Endodermal cell (in vitro differentiated cells): Measurements from ENCODE around the gene C3orf49. TPM values are rescaled to one million over a fixed set of nuclear protein-coding genes. Genes with fewer than 3 reads are reported as not detected.

ENCODE experiments used
- DNase-seq: peaks from one replicate; pipeline ENCODE4 v3.0.0-alpha.2; 2017
- H3K27ac ChIP-seq: 2 replicates; pipeline ENCODE4 v1.5.1; 2013; ENCODE audit warnings: mild to moderate bottlenecking, low read depth, low read length, moderate library complexity
- H3K27me3 ChIP-seq: 2 replicates; pipeline ENCODE4 v1.6.1; 2013; ENCODE audit warnings: mild to moderate bottlenecking, low read length, moderate library complexity; ENCODE audit not compliant: insufficient read depth, control insufficient read depth, poor library complexity, severe bottlenecking
- H3K36me3 ChIP-seq: 2 replicates; pipeline ENCODE4 v1.7.0; 2013; ENCODE audit warnings: mild to moderate bottlenecking, low read length, moderate library complexity; ENCODE audit not compliant: control insufficient read depth, insufficient read depth
- H3K4me1 ChIP-seq: one replicate; pipeline ENCODE4 v1.7.0; 2013; ENCODE audit warnings: low read length; ENCODE audit not compliant: control insufficient read depth, insufficient read depth
- H3K4me3 ChIP-seq: 2 replicates; pipeline ENCODE4 v1.5.1; 2013; ENCODE audit warnings: mild to moderate bottlenecking, low read length, moderate library complexity
- H3K9ac ChIP-seq: 2 replicates; pipeline ENCODE4 v1.6.1; 2013; ENCODE audit warnings: mild to moderate bottlenecking, low read length, moderate library complexity; ENCODE audit not compliant: poor library complexity, severe bottlenecking; ENCODE audit errors: extremely low read depth
- H3K9me3 ChIP-seq: 2 replicates; pipeline ENCODE4 v1.6.1; 2013; ENCODE audit warnings: mild to moderate bottlenecking, low read length, moderate library complexity; ENCODE audit not compliant: control insufficient read depth
- H3K27ac Mint-ChIP-seq: 2 replicates; pipeline ENCODE4 v1.8.0; 2020; ENCODE audit warnings: mixed read lengths
- H3K27me3 Mint-ChIP-seq: 2 replicates; pipeline ENCODE4 v1.8.0; 2021; ENCODE audit warnings: mild to moderate bottlenecking, mixed read lengths; ENCODE audit not compliant: insufficient read depth
- H3K36me3 Mint-ChIP-seq: 2 replicates; pipeline ENCODE4 v1.8.0; 2020; ENCODE audit warnings: low read depth, mixed read lengths
- H3K4me1 Mint-ChIP-seq: 2 replicates; pipeline ENCODE4 v1.8.0; 2020; ENCODE audit warnings: mixed read lengths
- H3K4me3 Mint-ChIP-seq: 2 replicates; pipeline ENCODE4 v1.8.0; 2020; ENCODE audit warnings: mild to moderate bottlenecking, moderate library complexity, mixed read lengths
- H3K9me3 Mint-ChIP-seq: 2 replicates; pipeline ENCODE4 v1.8.0; 2020; ENCODE audit warnings: mild to moderate bottlenecking, mixed read lengths
- WGBS, 2 experiments: methylation state at CpG; one replicate each; pipeline versions ENCODE4 v1.1.5 to v1.1.7; 2013; ENCODE audit warnings: missing lambda C conversion rate in 2 of 2, mixed read lengths in 1 of 2; ENCODE audit not compliant: insufficient coverage in 1 of 2, insufficient read length in 1 of 2; 5-methylcytosine and 5-hydroxymethylcytosine counted together
- total RNA-seq, 2 donors: library from RNA; stranded (reverse); fragmentation: NEBNext Ultra II Directional in 1 of 2; extraction: Animal tissue kit (Norgen Biotek cat#: 25700) in 1 of 2; gene quantifications; 2 replicates in 1 of 2; 3 replicates in 1 of 2; pipeline ENCODE4 v1.2.1, GENCODE V29; 2021
- TF ChIP-seq, protein P1 (sequence below): fragments of 200-600 bp; sonication (generic); conservative IDR thresholded peaks from 2 replicates; pipeline ENCODE4 v1.5.0; 2021; ENCODE audit warnings: antibody characterized with exemption, mild to moderate bottlenecking

C3orf49 gene
- total RNA-seq, 2 donors from 2014 or later, result not detected

- DNase-seq, result peak; percentile 62
- H3K4me3 ChIP-seq, result peak overlapping the region; percentile 4
- no peaks in the 10 kb centered on the region for H3K27me3 ChIP-seq
- H3K36me3 ChIP-seq, result peaks cover 12% of the 10 kb centered on the region
- Mint-ChIP-seq H3K9me3 (no peaks in the 10 kb centered on the region), H3K36me3 (peaks cover 12% of the 10 kb centered on the region), H3K4me3 (peak overlapping the region; percentile 17), H3K4me1 (peaks cover 44% of the 10 kb centered on the region), H3K27me3 (no peaks in the 10 kb centered on the region), H3K27ac (peak overlapping the region; percentile 97)
- H3K9ac ChIP-seq, result peak overlapping the region; percentile 47
- H3K9me3 ChIP-seq, result no peaks in the 10 kb centered on the region
- peak overlapping the region; percentile 43 for H3K27ac ChIP-seq
- WGBS, 2 experiments, result 14 to 39% methylated on average over 1 of the region's 1 CpG
- TF ChIP-seq, protein P1, sequence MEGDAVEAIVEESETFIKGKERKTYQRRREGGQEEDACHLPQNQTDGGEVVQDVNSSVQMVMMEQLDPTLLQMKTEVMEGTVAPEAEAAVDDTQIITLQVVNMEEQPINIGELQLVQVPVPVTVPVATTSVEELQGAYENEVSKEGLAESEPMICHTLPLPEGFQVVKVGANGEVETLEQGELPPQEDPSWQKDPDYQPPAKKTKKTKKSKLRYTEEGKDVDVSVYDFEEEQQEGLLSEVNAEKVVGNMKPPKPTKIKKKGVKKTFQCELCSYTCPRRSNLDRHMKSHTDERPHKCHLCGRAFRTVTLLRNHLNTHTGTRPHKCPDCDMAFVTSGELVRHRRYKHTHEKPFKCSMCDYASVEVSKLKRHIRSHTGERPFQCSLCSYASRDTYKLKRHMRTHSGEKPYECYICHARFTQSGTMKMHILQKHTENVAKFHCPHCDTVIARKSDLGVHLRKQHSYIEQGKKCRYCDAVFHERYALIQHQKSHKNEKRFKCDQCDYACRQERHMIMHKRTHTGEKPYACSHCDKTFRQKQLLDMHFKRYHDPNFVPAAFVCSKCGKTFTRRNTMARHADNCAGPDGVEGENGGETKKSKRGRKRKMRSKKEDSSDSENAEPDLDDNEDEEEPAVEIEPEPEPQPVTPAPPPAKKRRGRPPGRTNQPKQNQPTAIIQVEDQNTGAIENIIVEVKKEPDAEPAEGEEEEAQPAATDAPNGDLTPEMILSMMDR, result no peak
- peaks cover 5% of the 10 kb centered on the region for H3K4me1 ChIP-seq
Measured at GRCh38 chr3:63847718-63848450, 28.8 kb downstream of the C3orf49 start.

- TF ChIP-seq, protein P1, result peak; percentile 61
- no peak overlapping the region for H3K27ac ChIP-seq
- H3K36me3 Mint-ChIP-seq, result peaks cover 4% of the 10 kb centered on the region
- peak overlapping the region; percentile 47 for H3K9ac ChIP-seq
- no peaks in the 10 kb centered on the region for H3K27me3 ChIP-seq
- H3K4me1 ChIP-seq, result peaks cover 5% of the 10 kb centered on the region
- no peaks in the 10 kb centered on the region for H3K27me3 Mint-ChIP-seq
- H3K4me1 Mint-ChIP-seq, result peaks cover 44% of the 10 kb centered on the region
- WGBS, 2 experiments, result 90 to 94% methylated on average over 2 to 4 of the region's 4 CpGs
- peak; percentile 53 for DNase-seq
- no peak overlapping the region for H3K4me3 Mint-ChIP-seq
- peaks cover 12% of the 10 kb centered on the region for H3K36me3 ChIP-seq
- no peaks in the 10 kb centered on the region for H3K9me3 ChIP-seq
- H3K9me3 Mint-ChIP-seq, result no peaks in the 10 kb centered on the region
- H3K4me3 ChIP-seq, result no peak overlapping the region
- H3K27ac Mint-ChIP-seq, result peak overlapping the region; percentile 97
Measured at GRCh38 chr3:63849175-63849574, 30.1 kb downstream of the C3orf49 start.

DNA sequence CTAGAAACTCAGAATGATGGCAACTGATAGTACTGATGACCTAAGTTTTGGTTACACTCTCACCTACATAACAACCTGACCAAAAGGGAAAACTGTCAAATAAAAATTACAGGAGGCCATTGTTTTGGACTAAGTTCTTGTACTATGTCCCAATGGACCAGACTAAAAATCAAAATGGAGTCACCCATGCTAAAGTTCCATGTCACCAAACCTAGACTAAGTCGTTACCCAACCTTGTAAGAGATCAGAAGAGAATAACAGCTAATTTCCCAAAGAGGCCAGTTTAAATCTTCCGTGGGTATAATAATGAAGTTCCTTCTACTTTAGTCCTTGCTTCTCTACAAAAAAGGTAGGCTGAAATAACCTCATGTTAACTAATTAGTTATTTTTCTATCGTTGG is 32.2 kb downstream of the C3orf49 start:
- peaks cover 45% of the 10 kb centered on the region for H3K4me1 Mint-ChIP-seq
- H3K36me3 Mint-ChIP-seq, result peaks cover 2% of the 10 kb centered on the region
- no peak for DNase-seq
- H3K9me3 Mint-ChIP-seq, result no peaks in the 10 kb centered on the region
- Histone ChIP-seq H3K27ac (no peak overlapping the region), H3K9ac (no peak overlapping the region), H3K4me3 (no peak overlapping the region), H3K9me3 (no peaks in the 10 kb centered on the region), H3K4me1 (peaks cover 5% of the 10 kb centered on the region), H3K27me3 (no peaks in the 10 kb centered on the region), H3K36me3 (peaks cover 12% of the 10 kb centered on the region)
- TF ChIP-seq, protein P1, result no peak
- H3K27ac Mint-ChIP-seq, result no peak overlapping the region
- no peak overlapping the region for H3K4me3 Mint-ChIP-seq
- no peaks in the 10 kb centered on the region for H3K27me3 Mint-ChIP-seq
- 98 to 100% methylated on average over 3 of the region's 3 CpGs for WGBS, 2 experiments
